Measurements from ENCODE around the gene CEP44.

Gene CEP44, protein sequence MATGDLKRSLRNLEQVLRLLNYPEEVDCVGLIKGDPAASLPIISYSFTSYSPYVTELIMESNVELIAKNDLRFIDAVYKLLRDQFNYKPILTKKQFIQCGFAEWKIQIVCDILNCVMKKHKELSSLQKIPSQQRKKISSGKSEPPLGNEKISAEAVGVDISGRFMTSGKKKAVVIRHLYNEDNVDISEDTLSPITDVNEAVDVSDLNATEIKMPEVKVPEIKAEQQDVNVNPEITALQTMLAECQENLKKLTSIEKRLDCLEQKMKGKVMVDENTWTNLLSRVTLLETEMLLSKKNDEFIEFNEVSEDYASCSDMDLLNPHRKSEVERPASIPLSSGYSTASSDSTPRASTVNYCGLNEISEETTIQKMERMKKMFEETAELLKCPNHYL

DNA sequence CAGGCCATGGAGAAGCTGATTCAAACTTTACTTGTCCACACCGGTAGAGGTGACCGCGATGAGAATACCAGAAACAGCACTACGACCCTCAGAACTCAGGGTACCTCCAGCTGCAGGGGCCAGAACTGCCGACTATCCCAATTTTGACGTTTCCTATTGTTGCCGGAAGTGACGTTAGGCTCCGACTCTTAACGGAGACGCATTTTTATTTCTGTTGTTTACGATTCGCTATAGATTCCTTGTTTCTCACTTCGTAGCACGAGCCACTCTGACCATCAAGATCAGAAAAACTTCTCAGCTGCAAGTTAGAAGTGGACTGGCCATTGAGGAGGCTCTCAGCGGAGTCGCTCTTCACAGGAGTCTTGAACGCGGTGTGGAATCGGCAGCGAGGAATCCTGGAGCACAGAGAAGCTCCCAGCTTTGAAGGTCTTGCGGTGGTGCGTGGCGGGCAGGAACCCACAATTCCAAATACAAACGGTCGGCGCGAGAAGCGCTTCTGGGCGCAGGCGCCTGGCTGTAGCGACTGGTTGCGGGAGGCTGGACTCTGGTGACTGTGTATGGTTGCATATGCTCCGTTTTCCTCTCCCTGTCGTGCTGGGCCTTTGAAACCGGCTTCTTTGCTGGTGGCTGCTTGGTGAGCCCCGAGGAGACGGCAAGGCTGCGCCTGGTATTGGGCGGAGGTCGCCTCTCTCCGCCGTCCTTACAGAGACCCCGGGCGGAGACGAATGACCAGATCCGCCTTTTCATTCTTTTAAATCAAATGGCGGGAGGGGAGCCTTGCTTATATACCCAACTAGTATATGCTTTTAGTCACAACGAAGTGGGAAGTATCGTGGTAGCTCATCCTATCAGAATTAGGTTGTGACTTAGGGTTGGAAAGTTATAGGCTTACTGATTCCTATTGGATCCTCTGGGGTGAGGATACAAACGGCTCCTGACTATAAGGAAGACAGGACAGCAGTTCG is at the start of gene CEP44, which contains the start of gene FBXO8:
CEP44 (plus strand) TSS at position 405 of the 965 bp plus-strand sequence. CDS start 15,211 bp downstream, outside the sequence.
FBXO8 (minus strand) TSS at position 161 of the 965 bp plus-strand sequence. CDS start 20,575 bp downstream, outside the sequence.
- Histone ChIP-seq H3K9ac (peak within 1 kb of the TSS; percentile 99), H4K20me1 (0 out of 2 replicates have a peak, but pooled peaks cover under 1% of the 10 kb centered on the region), H3K27me3 (no peaks in the 10 kb centered on the region), H3K4me1 (peaks cover 37% of the 10 kb centered on the region), H3K27ac (peak within 1 kb of the TSS; percentile 100), H3K9me3 (peaks cover 6% of the 10 kb centered on the region), H3K4me3 (peak within 1 kb of the TSS; percentile 91), H3K36me3 (no peaks in the 10 kb centered on the region), H3K4me2 (peak within 1 kb of the TSS; percentile 92)
- TF ChIP-seq Cebpa-rat (IDR thresholded peaks at IDR 0.05): no peak

DNA sequence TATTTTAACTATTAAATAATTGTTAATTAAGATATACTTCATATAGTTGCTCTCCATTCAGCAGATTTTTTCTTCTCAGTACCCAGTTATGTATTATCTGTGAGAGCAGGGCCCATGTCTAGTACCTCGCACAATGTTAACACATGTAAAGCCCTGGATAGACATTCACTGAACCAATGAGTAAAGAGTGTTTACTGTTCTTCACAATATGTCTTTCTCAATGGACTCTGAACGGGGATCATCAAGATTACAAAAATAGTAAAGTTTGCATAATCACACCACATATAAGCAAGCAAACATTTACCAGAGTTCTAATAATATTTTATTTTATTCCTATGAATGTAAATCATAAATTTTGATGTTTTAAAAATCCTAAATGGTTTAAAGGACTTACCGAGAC is 47.4 kb upstream of the CEP44 start:
- H3K4me1 ChIP-seq: no peaks in the 10 kb centered on the region
- TF ChIP-seq Cebpa-rat (IDR thresholded peaks at IDR 0.05): no peak

DNA sequence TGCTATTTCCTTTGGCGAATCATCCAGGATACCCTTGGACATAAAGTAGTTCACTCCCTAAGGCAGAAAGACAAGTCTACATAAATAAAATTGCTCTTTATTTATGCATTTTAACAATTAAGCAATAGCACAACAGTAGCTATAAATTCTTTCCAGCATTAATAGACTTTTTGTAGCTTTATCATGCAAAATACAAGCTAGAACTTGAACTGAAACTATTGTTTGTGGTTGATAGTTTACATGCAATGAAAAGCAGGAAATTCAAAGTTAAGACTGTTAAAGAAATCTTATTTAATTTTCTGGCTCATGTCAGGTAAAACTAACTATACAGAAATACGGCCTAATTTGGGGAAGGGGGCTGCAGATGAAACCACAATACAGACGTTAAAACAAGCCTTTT is 42.5 kb upstream of the CEP44 start:
- Histone ChIP-seq H3K27ac (no peak overlapping the region), H3K9ac (no peak overlapping the region), H3K4me1 (no peaks in the 10 kb centered on the region), H3K36me3 (peaks cover 8% of the 10 kb centered on the region), H3K4me3 (no peak overlapping the region), H3K4me2 (no peak overlapping the region), H3K27me3 (no peaks in the 10 kb centered on the region), H4K20me1 (no peaks in the 10 kb centered on the region), H3K9me3 (no peaks in the 10 kb centered on the region)
- TF ChIP-seq Cebpa-rat (IDR thresholded peaks at IDR 0.05): no peak

More for the DNA sequence above, 47.4 kb upstream of the CEP44 start:
- Histone ChIP-seq H3K4me2 (no peak overlapping the region), H3K27ac (no peak overlapping the region), H3K9ac (no peak overlapping the region), H3K36me3 (peaks cover 12% of the 10 kb centered on the region), H3K4me3 (no peak overlapping the region), H4K20me1 (no peaks in the 10 kb centered on the region), H3K27me3 (no peaks in the 10 kb centered on the region), H3K9me3 (no peaks in the 10 kb centered on the region)

DNA sequence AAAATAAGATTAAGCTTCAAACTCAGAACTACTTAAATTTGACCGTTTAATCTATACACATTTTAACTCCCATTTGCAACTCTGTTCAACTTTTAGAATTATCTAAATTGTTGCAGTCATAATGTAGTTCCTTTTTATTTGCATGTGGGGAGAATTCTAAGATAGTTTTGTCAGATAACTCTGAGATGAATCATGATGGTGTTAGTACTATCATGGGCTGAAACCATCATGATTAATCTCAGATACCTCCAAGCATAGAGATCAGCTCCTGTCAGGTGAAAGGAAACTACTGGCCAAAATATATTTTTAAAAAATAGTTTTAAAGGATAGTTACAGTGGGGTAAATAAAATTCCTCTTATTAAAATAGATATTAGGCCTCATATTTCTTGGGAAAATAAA is 39.3 kb upstream of the CEP44 start:
- H3K9me3 ChIP-seq: no peaks in the 10 kb centered on the region
- no peaks in the 10 kb centered on the region for H3K36me3 ChIP-seq
- H3K27me3 ChIP-seq: no peaks in the 10 kb centered on the region
- no peak overlapping the region for H3K4me3 ChIP-seq
- no peaks in the 10 kb centered on the region for H4K20me1 ChIP-seq
- H3K27ac ChIP-seq: no peak overlapping the region
- H3K4me1 ChIP-seq: no peaks in the 10 kb centered on the region
- no peak overlapping the region for H3K4me2 ChIP-seq
- H3K9ac ChIP-seq: no peak overlapping the region
- no peak for TF ChIP-seq Cebpa-rat (IDR thresholded peaks at IDR 0.05)

DNA sequence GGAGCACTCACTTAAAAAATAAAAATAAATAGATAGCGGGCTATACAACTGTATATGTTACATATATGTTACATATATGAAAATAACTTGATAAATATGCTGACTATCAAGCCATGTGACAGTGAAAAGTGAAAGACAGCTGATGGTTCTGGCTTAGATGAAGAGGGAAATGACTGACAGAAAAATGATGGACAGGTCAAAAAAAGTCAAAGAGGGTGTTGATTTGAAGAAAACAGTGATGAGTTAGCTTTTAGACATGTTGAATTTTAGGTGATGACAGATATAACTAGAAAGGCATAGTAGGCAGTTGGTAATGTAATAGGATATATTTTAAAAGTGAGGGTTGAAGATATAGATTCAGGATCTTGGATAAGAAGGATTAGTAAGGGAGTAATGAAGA is 38.0 kb upstream of the CEP44 start:
- Histone ChIP-seq H3K9ac (no peak overlapping the region), H3K4me2 (no peak overlapping the region), H4K20me1 (no peaks in the 10 kb centered on the region), H3K4me3 (no peak overlapping the region), H3K36me3 (no peaks in the 10 kb centered on the region), H3K27me3 (no peaks in the 10 kb centered on the region), H3K4me1 (no peaks in the 10 kb centered on the region), H3K27ac (no peak overlapping the region), H3K9me3 (no peaks in the 10 kb centered on the region)
- TF ChIP-seq Cebpa-rat (IDR thresholded peaks at IDR 0.05): no peak

DNA sequence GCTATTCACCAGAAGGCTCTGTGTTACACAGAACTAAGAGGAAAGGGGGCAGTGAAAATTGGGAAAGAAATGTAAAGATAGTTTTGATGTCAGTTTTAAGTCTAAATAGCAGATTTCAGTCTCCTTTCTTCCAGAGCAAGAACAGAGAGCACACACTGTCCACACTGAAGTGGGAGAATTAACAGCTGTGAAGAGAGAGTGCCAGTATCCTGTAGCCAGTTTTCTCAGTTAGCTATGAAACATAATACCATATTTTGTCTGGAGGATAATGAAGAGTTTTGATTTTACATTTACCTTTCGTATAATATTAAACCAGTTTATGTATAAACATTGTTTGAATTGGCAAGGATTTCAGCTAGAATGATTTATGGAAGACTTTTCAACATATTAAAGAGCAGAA is 35.3 kb upstream of the CEP44 start:
- Histone ChIP-seq H3K9me3 (no peaks in the 10 kb centered on the region), H3K4me2 (no peak overlapping the region), H3K36me3 (no peaks in the 10 kb centered on the region), H3K4me1 (0 out of 2 replicates have a peak, but pooled peaks cover 4% of the 10 kb centered on the region), H3K27ac (no peak overlapping the region), H4K20me1 (no peaks in the 10 kb centered on the region), H3K4me3 (no peak overlapping the region), H3K27me3 (no peaks in the 10 kb centered on the region), H3K9ac (no peak overlapping the region)
- TF ChIP-seq Cebpa-rat (IDR thresholded peaks at IDR 0.05): no peak

DNA sequence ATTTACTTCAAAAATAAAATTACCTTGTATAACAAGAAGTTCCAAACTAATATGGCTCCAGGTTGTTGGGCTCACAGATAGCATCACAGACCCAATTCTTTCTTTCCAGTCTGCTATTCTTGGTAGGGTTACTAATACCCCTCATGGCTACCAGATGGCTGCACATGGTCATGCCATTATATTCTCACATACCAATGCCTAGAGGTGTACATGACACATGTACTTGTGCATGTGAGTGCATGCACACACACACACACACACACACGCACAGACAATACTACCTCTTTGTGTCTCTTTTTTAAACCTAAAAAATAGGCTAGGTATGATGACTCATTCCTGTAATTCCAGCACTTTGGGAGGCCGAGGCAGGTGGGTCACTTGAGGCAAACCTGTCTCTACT is 31.3 kb upstream of the CEP44 start:
- H3K27ac ChIP-seq: no peak overlapping the region
- no peak overlapping the region for H3K9ac ChIP-seq
- H3K4me2 ChIP-seq: no peak overlapping the region
- no peaks in the 10 kb centered on the region for H3K27me3 ChIP-seq
- H3K36me3 ChIP-seq: peaks cover 2% of the 10 kb centered on the region; the same call in 1 of the 2 replicates
- no peak for TF ChIP-seq Cebpa-rat (IDR thresholded peaks at IDR 0.05)
- no peaks in the 10 kb centered on the region for H4K20me1 ChIP-seq
- H3K4me3 ChIP-seq: no peak overlapping the region
- H3K9me3 ChIP-seq: no peaks in the 10 kb centered on the region
- 0 out of 2 replicates have a peak, but pooled peaks cover 6% of the 10 kb centered on the region for H3K4me1 ChIP-seq

DNA sequence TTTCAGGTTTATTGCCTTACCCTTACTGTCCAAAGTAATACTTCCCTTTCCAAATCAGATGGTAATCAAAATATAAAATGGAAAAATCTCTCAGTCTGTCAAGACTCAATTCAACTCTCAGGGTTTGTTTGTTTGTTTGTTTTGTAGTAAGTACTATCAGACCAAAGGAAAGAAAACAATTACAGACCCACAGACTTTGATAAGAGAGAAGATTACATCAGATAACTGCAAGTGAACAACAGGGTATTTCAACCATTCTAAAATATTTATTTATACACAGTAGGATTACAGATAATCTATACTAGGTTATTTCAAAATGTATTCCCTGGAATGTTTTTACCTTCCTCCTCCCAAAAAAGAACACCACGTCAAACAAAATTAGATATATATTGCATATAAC is 29.1 kb upstream of the CEP44 start:
- Histone ChIP-seq H3K27ac (no peak overlapping the region), H3K4me2 (no peak overlapping the region), H3K9ac (no peak overlapping the region), H3K27me3 (no peaks in the 10 kb centered on the region), H3K9me3 (no peaks in the 10 kb centered on the region), H3K36me3 (peaks cover 6% of the 10 kb centered on the region; the same call in 1 of the 2 replicates), H3K4me1 (0 out of 2 replicates have a peak, but pooled peaks cover 6% of the 10 kb centered on the region), H4K20me1 (no peaks in the 10 kb centered on the region), H3K4me3 (no peak overlapping the region)
- TF ChIP-seq Cebpa-rat (IDR thresholded peaks at IDR 0.05): no peak

DNA sequence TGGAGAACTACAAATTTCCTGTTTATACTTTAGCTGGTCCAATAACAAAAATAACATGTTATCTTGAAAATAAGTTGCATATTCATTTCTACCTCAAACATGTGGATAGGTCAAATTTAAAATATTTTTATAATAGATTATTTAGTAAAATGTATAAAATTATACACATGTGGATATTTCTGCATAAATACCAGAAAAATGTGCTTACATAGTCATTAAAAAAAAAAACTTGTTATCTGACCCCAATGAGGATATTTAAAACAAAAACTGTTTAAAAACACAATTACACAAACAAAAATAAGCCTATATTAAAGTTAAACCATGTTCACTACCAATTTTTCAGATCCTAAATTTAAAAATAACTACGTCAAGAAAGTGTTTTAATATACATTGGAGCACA is 28.3 kb upstream of the CEP44 start:
- no peak overlapping the region for H3K9ac ChIP-seq
- H3K4me2 ChIP-seq: no peak overlapping the region
- no peak overlapping the region for H3K27ac ChIP-seq
- no peak for TF ChIP-seq Cebpa-rat (IDR thresholded peaks at IDR 0.05)
- peaks cover 7% of the 10 kb centered on the region; the same call in 1 of the 2 replicates for H3K36me3 ChIP-seq
- H4K20me1 ChIP-seq: no peaks in the 10 kb centered on the region; the same call in 1 of the 2 replicates
- no peaks in the 10 kb centered on the region for H3K9me3 ChIP-seq
- no peak overlapping the region for H3K4me3 ChIP-seq
- H3K4me1 ChIP-seq: 0 out of 2 replicates have a peak, but pooled peaks cover 6% of the 10 kb centered on the region
- no peaks in the 10 kb centered on the region for H3K27me3 ChIP-seq

Measured in BLaER1 (cell line).